Left renal pelvis (tissue), 4 donors: Measurements from ENCODE around the gene FZR1. TPM values are rescaled to one million over a fixed set of nuclear protein-coding genes. Genes with fewer than 3 reads are reported as not detected.
"Not testable (repeated sequence)": the region's sequence is repeated elsewhere in the genome, so short reads cannot be mapped to it uniquely, and the experiment has no call there.

Experiments
- DNase-seq, 4 donors: peaks; one replicate each; pipeline ENCODE4 v3.0.0-alpha.2; 2013; ENCODE audit warnings: low read depth in 4 of 4, low spot score in 3 of 4
- polyA plus RNA-seq, 4 donors: library from polyadenylated mRNA; unstranded; fragments of 120-200 nt; gene quantifications; one replicate each; pipeline ENCODE4 v1.2.1, GENCODE V29; 2013; ENCODE audit not compliant: insufficient read length in 4 of 4

FZR1 gene
- polyA plus RNA-seq, 4 donors: 43.2 to 59.0 (median 50.0) TPM

DNA sequence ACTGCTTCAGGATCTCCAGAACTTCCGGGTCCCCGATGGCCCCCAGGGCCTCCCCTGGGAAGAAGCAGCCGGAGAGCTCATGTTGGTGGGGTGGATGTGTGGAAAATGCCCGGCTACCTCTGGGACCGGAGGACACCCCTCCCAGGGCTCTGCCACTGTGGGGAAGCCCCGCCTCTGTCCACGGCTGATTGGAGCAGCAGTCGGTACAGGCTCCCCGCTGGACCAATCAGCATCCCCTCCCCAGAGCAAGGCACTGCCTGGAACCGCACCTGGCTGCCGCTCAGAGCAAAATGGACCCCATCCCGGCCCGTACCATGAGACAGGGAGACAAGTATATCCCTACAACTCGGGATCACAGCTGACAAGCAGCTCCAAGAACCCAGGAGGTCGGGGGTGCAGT is 12.1 kb upstream of the FZR1 start:
- DNase-seq: no peak

- DNase-seq: no peak
Measured at GRCh38 chr19:3494559-3494958, 11.6 kb upstream of the FZR1 start.

GRCh38 chr19:3496392-3497273 is 9.5 kb upstream of the FZR1 start:
- no peak for DNase-seq

DNA sequence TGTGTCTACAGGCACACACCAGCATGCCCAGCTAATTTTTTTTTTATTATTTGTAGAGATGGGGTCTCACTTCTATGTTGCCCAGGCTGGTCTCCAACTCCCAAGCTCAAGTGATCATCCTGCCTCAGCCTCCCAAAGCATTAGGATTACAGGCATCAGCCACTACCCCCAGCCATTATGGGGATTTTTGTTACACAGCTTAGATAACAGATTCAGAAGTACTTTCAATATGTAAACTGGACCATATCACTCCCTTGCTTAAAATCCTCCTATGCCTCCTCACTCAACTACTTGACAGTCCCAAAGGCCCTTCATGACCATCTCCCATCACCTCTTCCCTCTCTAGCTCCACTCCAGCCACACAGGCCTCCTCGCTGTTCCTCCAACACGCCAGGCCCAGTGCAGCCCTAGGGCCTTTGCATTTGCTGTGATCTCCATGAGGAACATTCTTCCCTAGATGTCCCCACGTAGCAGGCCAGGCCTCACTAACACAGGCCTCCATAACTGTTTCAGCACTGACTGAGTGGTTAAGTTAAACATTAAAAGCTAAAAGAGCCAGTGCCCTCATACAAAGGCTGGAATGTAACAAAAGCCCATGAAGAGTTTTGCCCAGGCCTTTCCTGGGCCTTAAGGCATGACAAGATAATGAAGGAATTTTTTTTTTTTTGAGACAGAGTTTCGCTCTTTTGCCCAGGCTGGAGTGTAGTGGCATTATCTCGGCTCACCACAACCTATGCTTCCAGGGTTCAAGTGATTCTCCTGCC is 8.2 kb upstream of the FZR1 start:
- no peak for DNase-seq

- DNase-seq: no peak
Measured at GRCh38 chr19:3499738-3500428, 6.2 kb upstream of the FZR1 start.

- peak; percentile 92 to 96 (median 94) for DNase-seq
Measured at GRCh38 chr19:3500429-3501101, 5.5 kb upstream of the FZR1 start, which contains the start of gene DOHH. DOHH (minus strand) TSS chr19:3500674; CDS start chr19:3496814, 3,860 bp downstream.

DNA sequence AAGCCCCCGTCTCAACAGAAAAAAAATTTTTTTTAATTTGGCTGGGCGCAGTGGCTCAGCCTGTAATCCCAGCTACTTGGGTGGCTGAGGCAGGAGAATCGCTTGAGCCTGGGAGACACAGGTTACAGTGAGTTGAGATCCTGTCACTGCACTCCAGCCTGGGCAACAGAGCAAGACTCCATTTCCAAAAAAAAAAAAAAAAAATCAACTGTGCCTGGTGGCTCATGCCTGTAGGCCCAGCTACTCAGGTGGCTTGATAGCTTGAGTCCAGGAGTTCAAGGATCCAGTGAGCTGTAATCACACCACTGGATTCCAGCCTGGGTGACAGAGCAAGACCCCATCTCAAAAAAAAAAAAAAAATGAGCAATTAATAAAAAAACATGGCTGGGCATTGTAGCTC is 4.3 kb upstream of the FZR1 start:
- DNase-seq: no peak

DNA sequence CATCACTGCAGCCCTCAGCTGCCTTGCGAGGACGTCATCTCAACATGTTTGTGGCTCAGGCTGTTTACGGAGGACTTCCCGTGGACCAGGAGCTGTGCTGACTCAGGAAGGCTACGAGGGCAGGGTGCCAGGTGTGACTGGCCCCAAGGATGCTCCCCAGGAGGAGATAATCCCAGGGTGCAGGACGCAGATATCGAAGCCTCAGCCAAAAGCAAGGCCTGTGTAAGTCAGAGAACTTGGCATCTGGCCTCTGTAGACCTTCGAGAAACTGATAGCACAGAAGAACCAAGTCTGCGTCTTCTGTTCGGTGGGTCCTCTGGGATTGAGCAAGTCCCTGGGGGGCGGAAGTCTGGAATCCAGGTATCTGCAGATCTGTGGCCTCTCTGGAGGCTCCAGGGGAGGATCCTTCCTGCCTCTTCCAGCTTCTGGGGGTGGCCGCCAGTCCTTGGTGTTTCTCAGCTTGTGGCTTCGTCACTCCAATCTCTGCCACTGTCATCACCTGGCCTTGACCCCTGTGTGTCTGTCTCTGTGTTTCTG is 3.0 kb upstream of the FZR1 start:
- no peak for DNase-seq

GRCh38 chr19:3504735-3505134 is 1.4 kb upstream of the FZR1 start:
- no peak for DNase-seq

DNA sequence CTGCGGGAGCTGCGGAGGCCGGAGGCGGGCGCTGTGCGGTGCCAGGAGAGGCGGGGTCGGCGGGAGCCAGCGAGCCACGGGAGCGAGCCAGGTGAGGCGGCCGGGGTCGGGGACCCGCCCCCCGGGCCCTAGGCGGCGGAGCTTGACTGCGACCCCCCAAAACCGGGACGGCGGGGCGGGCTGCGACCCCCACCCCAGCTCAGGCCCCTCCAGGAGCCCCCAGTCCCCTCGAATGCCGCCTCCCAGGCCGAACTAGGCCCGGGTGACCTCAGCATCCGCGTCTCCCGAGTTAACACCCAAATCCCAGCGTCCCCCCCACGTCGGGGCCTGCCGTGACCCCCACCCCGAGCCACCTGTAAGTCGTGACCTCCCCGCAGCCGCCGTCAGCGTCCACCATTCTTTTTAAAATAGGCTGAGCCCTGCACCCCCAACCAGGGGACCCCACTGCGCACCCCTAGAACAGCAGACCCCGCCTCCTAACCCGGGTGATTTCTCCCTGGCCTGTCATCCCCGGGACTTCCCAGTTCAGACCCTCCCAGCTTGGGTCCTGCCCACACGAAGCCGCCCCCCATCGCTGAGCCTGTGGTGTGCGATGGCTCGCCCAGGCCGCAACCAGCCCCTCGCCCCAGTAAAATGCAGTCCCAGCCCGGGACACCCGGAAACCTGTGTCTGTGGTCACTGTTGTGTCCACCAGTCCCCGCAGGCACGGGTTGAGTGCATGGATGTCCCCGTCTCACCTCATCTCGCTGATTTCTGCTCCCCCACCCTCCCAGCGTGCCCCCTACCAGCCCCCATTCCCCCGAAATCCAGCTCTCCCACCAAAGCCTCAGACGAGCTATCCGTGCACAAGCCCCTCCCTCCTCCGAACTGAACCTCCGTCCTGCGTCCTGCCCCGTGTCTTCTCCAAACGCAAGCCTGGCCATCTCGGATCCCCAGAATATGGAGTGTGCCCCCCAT is 551 bp downstream of the FZR1 start:
- no peak for DNase-seq

- DNase-seq: no peak
Measured at GRCh38 chr19:3507371-3508120, 1.4 kb downstream of the FZR1 start.

DNA sequence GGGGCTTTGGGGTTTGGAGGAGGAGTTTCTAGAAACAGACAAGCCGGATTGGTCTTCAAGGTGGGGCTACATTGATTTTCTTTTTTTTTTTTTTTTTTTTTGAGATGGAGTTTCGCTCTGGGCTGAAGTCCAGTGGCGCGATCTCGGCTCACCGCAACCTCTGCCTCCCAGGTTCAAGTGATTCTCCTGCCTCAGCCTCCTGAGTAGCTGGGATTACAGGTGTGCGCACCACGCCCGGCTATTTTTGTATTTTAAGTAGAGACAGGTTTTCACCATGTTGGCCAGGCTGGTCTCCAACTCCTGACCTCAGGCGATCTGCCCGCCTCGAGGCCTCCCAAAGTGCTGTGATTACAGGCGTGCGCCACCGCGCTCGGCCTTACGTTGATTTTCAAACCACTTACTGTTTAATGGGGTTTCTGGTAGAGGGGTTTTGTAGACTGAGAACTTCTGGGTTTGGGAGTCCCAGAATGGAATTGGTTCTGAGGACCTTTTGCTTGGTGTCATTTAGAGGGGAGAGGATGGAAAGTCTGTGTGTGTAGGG is 2.1 kb downstream of the FZR1 start:
- DNase-seq: not testable (repeated sequence)

- no peak for DNase-seq
Measured at GRCh38 chr19:3508771-3509535, 2.8 kb downstream of the FZR1 start.

GRCh38 chr19:3509566-3509989 is 3.5 kb downstream of the FZR1 start:
- no peak for DNase-seq

DNA sequence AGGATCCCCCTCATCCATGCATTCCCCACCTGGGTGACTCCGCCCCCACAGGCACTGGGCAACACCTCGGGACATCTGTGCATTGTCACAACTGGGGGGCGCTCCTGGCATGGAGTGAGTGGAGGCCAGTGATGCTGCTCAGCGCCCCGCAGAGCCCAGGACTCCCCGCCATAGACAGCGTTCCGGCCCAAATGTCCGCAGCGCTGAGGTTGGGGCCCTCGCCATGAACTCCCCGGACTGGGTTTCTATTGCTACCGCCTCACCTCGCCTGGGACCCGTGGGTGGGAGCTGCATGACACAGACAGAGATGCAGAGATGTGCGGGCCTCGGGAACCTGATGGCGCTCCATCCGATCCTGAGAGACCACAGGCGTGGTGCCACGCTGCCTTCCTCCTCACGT is 4.6 kb downstream of the FZR1 start:
- no peak for DNase-seq

DNA sequence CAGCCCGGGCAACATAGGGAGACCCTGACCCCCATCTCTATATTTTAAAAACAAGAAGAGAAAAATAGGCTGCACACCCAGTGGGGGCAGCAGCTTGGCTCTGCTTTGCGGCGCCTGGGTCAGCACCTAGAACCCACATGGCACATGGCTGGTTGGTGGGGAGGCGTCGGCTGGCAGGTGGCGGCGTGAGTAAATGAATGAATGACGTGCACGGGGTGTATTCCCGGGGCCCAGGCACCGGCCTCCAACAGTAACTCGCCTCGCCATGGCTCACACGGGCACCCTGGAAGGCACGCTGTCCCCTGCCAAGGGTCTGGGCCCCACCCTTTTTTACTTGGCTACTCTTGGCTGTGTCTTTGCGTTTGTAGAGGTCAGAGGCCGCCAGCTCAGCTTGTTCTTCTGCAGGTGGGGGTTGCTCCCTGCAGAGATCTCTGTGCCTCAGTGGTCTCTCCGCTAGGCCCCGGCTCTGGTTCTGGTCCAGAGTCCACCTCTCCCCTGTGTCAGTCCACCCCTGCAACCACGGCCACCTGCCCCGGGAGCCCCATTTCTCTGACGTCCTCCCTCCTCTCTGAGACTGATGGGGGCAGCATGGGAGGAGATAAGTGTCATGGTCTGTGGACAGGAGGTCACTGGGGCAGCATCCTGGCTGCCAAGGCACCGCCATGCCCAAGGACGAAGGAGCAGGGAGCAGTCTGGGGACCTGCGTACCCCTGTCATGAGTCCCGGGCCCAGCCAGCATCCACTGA is 5.6 kb downstream of the FZR1 start:
- DNase-seq: no peak
